ENCODE data around the gene MTHFD1L.
A peak's percentile ranks its signal among the peaks of the same experiment; 100 is the strongest.

Gene MTHFD1L

DNA sequence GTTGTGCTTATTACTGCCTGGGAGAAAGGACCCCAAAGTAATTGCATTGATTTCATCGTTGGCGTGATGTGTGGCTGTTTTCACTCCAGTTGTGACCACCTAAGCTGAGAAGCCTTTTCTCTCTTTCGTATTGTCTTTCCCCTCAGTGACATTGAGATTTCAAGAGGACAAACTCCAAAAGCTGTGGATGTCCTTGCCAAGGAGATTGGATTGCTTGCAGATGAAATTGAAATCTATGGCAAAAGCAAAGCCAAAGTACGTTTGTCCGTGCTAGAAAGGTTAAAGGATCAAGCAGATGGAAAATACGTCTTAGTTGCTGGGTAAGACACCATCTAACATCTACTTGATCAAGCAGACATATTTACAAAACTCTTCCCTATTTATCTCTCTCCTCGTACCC lies 60.5 kb downstream of the MTHFD1L start:
- H3K4me3 ChIP-seq (ENCODE audit: low read length), result no peak overlapping the region
- TF ChIP-seq, protein P1, sequence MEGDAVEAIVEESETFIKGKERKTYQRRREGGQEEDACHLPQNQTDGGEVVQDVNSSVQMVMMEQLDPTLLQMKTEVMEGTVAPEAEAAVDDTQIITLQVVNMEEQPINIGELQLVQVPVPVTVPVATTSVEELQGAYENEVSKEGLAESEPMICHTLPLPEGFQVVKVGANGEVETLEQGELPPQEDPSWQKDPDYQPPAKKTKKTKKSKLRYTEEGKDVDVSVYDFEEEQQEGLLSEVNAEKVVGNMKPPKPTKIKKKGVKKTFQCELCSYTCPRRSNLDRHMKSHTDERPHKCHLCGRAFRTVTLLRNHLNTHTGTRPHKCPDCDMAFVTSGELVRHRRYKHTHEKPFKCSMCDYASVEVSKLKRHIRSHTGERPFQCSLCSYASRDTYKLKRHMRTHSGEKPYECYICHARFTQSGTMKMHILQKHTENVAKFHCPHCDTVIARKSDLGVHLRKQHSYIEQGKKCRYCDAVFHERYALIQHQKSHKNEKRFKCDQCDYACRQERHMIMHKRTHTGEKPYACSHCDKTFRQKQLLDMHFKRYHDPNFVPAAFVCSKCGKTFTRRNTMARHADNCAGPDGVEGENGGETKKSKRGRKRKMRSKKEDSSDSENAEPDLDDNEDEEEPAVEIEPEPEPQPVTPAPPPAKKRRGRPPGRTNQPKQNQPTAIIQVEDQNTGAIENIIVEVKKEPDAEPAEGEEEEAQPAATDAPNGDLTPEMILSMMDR (conservative IDR thresholded peaks at IDR 0.05; ENCODE audit: low read length), result no peak
- no peak for DNase-seq (ENCODE audit: low read depth)

DNA sequence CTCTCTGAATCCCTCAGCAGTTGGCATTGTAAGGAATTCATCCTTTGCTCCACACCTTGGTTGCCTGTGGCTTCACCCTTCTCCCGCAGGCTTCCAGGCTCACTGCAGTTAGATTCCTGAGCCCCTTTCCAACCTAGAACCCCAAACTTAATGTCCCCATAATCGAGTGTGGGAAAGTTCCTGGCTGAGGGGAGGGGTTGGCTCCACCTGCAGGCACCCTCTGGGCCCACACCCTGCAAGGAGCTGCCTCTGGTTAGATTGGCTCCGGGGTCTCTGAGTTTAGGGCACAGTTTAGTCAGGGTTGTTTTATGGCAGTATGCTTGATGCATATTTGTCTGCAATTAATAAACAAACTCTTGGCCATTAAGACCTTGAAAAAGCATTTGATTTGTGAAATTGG lies 63.4 kb downstream of the MTHFD1L start:
- H3K4me3 ChIP-seq (ENCODE audit: low read length), result no peak overlapping the region
- no peak for DNase-seq (ENCODE audit: low read depth)
- TF ChIP-seq, protein P1 (conservative IDR thresholded peaks at IDR 0.05; ENCODE audit: low read length), result no peak

DNA sequence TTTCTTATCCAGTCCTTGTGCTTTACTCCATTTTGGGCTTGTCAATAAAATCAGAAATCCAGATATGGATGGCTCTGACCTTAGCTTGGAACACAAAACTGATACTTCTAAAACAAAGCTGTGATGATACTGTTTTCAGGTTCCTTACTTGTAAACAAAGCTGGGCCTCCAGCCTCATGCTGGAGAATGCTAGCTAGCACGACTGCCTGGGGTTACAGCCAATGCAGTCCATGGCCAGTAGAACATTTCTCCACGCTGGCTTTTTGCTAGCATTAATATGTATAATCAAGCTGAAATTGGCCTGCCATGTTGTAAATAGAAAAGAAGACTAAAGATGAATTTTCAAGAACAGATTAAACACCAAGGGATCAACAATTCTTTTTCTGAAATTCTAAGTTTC lies 63.9 kb downstream of the MTHFD1L start:
- TF ChIP-seq, protein P1 (conservative IDR thresholded peaks at IDR 0.05; ENCODE audit: low read length), result no peak
- no peak overlapping the region for H3K4me3 ChIP-seq (ENCODE audit: low read length)
- DNase-seq (ENCODE audit: low read depth), result peak; percentile 32

DNA sequence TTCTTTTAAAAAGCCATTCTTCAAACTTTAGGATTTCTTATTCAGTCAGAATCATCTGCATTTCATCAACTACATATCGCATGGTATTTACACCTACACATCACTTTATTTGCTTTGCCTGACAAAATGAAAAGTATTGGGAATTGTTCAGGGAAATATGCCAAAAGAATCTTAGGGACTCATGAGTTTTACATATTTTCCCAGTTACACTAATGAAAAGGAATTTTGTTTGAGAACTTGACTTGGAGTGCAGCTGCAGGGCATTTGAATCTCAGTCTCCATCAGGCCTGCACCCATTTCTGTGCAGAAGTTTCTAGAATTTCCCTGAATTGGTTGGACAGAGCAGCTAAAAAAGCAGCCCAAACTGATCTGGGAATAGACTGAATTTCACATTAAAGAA lies 65.3 kb downstream of the MTHFD1L start:
- TF ChIP-seq, protein P1 (conservative IDR thresholded peaks at IDR 0.05; ENCODE audit: low read length), result no peak
- peak; percentile 95 for DNase-seq (ENCODE audit: low read depth)
- H3K4me3 ChIP-seq (ENCODE audit: low read length), result no peak overlapping the region

DNA sequence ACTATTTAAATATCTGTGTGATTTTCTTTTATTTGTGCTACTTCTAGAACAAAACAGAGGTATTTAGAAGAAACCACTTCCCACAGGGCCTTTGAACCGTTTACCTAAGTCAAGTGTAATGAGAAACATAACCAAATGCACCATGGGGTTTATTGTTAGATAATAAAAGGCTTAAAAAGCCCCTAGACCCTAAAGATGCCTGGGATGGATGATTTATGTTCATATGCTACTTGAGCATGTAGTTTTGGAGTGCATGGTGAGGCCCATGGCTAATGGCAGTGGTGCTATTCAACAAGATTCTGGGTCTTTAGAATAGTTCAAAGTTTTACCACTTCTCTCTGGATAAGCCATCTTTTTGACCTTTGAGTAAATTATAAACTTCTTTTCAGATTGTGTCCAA lies 65.9 kb downstream of the MTHFD1L start:
- no peak overlapping the region for H3K4me3 ChIP-seq (ENCODE audit: low read length)
- TF ChIP-seq, protein P1 (conservative IDR thresholded peaks at IDR 0.05; ENCODE audit: low read length), result no peak
- DNase-seq (ENCODE audit: low read depth), result no peak

DNA sequence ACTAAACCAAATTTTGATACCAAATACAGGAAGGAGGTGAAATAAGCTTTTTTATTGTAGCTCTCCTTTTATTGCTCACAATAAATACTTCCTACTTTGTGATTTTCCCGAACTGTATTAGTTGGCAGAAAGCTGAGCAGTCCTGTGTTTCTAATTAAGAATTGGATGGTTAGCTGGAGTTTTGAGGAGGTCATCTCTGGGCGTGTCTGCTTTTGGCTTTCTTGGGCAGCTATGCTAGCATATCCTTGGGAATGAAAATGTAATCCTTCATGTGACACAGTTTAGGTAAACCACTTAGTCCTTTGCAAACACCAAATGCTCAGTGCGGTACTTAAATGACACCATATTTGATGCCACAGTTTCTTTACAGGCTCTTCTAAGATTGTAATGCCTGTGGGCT lies 67.5 kb downstream of the MTHFD1L start:
- H3K4me3 ChIP-seq (ENCODE audit: low read length), result no peak overlapping the region
- TF ChIP-seq, protein P1 (conservative IDR thresholded peaks at IDR 0.05; ENCODE audit: low read length), result no peak
- DNase-seq (ENCODE audit: low read depth), result peak; percentile 95

DNA sequence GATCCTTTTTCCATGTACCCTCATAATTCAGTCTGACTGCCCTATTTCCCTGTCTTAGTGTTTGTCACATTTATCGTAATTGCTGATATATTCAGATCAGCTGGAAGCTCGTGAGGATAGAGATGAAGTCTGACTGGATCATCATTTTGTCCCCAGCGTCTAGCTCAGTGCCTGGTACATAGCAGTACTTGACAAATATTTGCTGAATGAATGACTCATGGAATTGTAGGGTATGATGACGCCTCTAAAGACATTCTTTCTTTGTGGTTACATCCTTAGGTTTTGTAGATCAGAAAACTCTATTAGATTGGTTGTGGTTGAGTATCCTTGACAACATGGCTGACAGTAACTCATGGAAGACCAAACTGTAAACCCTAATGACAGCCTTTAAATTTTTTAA lies 68.9 kb downstream of the MTHFD1L start:
- no peak overlapping the region for H3K4me3 ChIP-seq (ENCODE audit: low read length)
- peak; percentile 95 for DNase-seq (ENCODE audit: low read depth)
- TF ChIP-seq, protein P1 (conservative IDR thresholded peaks at IDR 0.05; ENCODE audit: low read length), result no peak

Measured in AG10803 (cell line).